HCT116 (cell line): ENCODE measurements around the gene WBP1L. TPM values are rescaled to one million over a fixed set of nuclear protein-coding genes. Genes with fewer than 3 reads are reported as not detected.

ENCODE experiments used
- ATAC-seq: fragments of 200-7000 bp; cut with Tn5 transposase; 2 replicates; pipeline ENCODE4 v1.9.1; 2020; ENCODE audit warnings: mild to moderate bottlenecking, moderate library complexity
- BruUV-seq: library from RNA; stranded (reverse); fragments of 400-500 nt; replicated peaks from 2 replicates; lab custom pipeline; 2021; lab: Mats Ljungman, UMichigan
- CTCF ChIA-PET: fragments of 300-600 bp; sonication (Branson Sonifier 250); formaldehyde crosslinking; loops from one replicate; lab custom pipeline; 2021; ENCODE audit warnings: antibody characterized with exemption; lab: Charles Lee
- POLR2A ChIA-PET: fragments of 300-600, 350-600 bp; sonication (Branson Sonifier 250); formaldehyde crosslinking; loops from one replicate; lab custom pipeline; 2021; ENCODE audit warnings: antibody characterized with exemption; lab: Charles Lee
- RAD21 ChIA-PET, 2 experiments: fragments of 300-600 bp; sonication (Branson Sonifier 250); formaldehyde crosslinking; loops; one replicate each; lab custom pipeline; 2023; ENCODE audit warnings: low total read pairs in 2 of 2; ENCODE audit not compliant: uncharacterized antibody in 2 of 2, unreplicated experiment in 2 of 2, low non-redundant PET in 1 of 2; lab: Charles Lee
- DNase-seq: peaks from one replicate; pipeline ENCODE4 v3.0.0-alpha.2; 2010; ENCODE audit warnings: low read depth, low spot score
- H2AFZ ChIP-seq: fragments of 200-600 bp; shearing (Covaris generic), sonication (generic); 2 replicates; pipeline ENCODE4 v1.6.1; 2017; ENCODE audit warnings: low read depth, mixed run types, mixed read lengths, antibody characterized with exemption, low read length; ENCODE audit not compliant: poor library complexity, severe bottlenecking
- H3K27ac ChIP-seq: 2 replicates; pipeline ENCODE4 v1.5.1; 2012; ENCODE audit warnings: low read depth, low read length
- H3K27me3 ChIP-seq: fragments of 200-600 bp; sonication (generic); 2 replicates; pipeline ENCODE4 v1.6.1; 2016; ENCODE audit warnings: mixed run types, low read length, mixed read lengths; ENCODE audit not compliant: insufficient read depth
- H3K36me3 ChIP-seq, 2 experiments: fragments of 200-500 bp in 1 of 2; fragments of 200-600 bp in 1 of 2; sonication (Bioruptor generic) in 1 of 2; sonication (generic) in 1 of 2; 2 replicates each; pipeline versions ENCODE4 v1.5.1 to v1.6.1; 2014 to 2016; ENCODE audit warnings: low read length in 2 of 2, inconsistent platforms in 1 of 2, mixed read lengths in 1 of 2, mixed run types in 1 of 2; ENCODE audit not compliant: insufficient read depth in 2 of 2, control insufficient read depth in 1 of 2
- H3K4me1 ChIP-seq, 2 experiments: fragments of 200-600 bp in 1 of 2; sonication (generic) in 1 of 2; 2 replicates each; pipeline versions ENCODE4 v1.5.1 to v1.6.1; 2012 to 2017; ENCODE audit warnings: low read length in 2 of 2, inconsistent platforms in 1 of 2, mild to moderate bottlenecking in 1 of 2, mixed read lengths in 1 of 2, mixed run types in 1 of 2, moderate library complexity in 1 of 2; ENCODE audit not compliant: insufficient read depth in 2 of 2, control insufficient read depth in 1 of 2
- H3K4me2 ChIP-seq: fragments of 200-600 bp; sonication (generic); 2 replicates; pipeline ENCODE4 v1.6.1; 2017; ENCODE audit warnings: mixed run types, low read length, mixed read lengths
- H3K4me3 ChIP-seq, 2 experiments: fragments of 200-600 bp in 1 of 2; sonication (generic) in 1 of 2; replicated peaks in 1 of 2; 2 replicates each; pipeline ENCODE4 v1.5.1; 2011 to 2016; ENCODE audit warnings: low read length in 2 of 2, control low read depth in 1 of 2, low read depth in 1 of 2, mild to moderate bottlenecking in 1 of 2, mixed read lengths in 1 of 2, mixed run types in 1 of 2
- H3K79me2 ChIP-seq: fragments of 200-600 bp; sonication (generic); 2 replicates; pipeline ENCODE4 v1.6.1; 2017; ENCODE audit warnings: mild to moderate bottlenecking, mixed run types, low read length, moderate library complexity, mixed read lengths; ENCODE audit not compliant: insufficient read depth
- H3K9ac ChIP-seq: fragments of 200-600 bp; sonication (generic); 2 replicates; pipeline ENCODE4 v1.6.1; 2016; ENCODE audit warnings: low read length, mixed read lengths
- H3K9me2 ChIP-seq: fragments of 200-600 bp; sonication (generic), shearing (Covaris generic); 2 replicates; pipeline ENCODE4 v1.6.1; 2017; ENCODE audit warnings: mixed run types, mild to moderate bottlenecking, moderate library complexity; ENCODE audit not compliant: insufficient read depth
- H3K9me3 ChIP-seq, 2 experiments: fragments of 200-500 bp in 1 of 2; fragments of 200-600 bp in 1 of 2; sonication (Bioruptor generic) in 1 of 2; sonication (generic) in 1 of 2; 2 replicates each; pipeline ENCODE4 v1.6.1; 2014 to 2017; ENCODE audit warnings: low read length in 2 of 2, mixed read lengths in 2 of 2, inconsistent platforms in 1 of 2, low read depth in 1 of 2, mild to moderate bottlenecking in 1 of 2, mixed run types in 1 of 2, moderate library complexity in 1 of 2; ENCODE audit not compliant: control insufficient read depth in 1 of 2, insufficient read depth in 1 of 2
- H4K20me1 ChIP-seq: fragments of 200-600 bp; sonication (generic), shearing (Covaris generic); 2 replicates; pipeline ENCODE4 v1.6.1; 2017; ENCODE audit warnings: mixed run types, mild to moderate bottlenecking, moderate library complexity; ENCODE audit not compliant: insufficient read depth
- CBX3 ChIP-seq: IDR thresholded peaks from 2 replicates; pipeline ENCODE4 v1.6.1; 2012; ENCODE audit warnings: low read depth
- ELF1 ChIP-seq: IDR thresholded peaks from 2 replicates; pipeline ENCODE4 v1.6.1; 2012; ENCODE audit warnings: low read depth, borderline replicate concordance
- EZH2 ChIP-seq: fragments of 200-600 bp; sonication (generic); IDR thresholded peaks from 2 replicates; pipeline ENCODE4 v1.6.1; 2017; ENCODE audit warnings: antibody characterized with exemption, mixed run types
- FOSL1 ChIP-seq: IDR thresholded peaks from 2 replicates; pipeline ENCODE4 v1.6.1; 2012; ENCODE audit warnings: low read depth
- POLR2A ChIP-seq: IDR thresholded peaks from 2 replicates; pipeline ENCODE4 v1.7.0; 2011; ENCODE audit warnings: borderline replicate concordance; ENCODE audit not compliant: insufficient read depth, insufficient read length; ENCODE audit errors: extremely low read depth
- POLR2AphosphoS5 ChIP-seq: IDR thresholded peaks from 2 replicates; pipeline ENCODE4 v1.6.1; 2011; ENCODE audit warnings: mild to moderate bottlenecking, low read depth, low read length, moderate library complexity
- TCF7L2 ChIP-seq: IDR thresholded peaks from 2 replicates; pipeline ENCODE4 v1.7.0; 2011; ENCODE audit warnings: borderline replicate concordance, inconsistent platforms; ENCODE audit not compliant: insufficient read depth, insufficient read length; ENCODE audit errors: extremely low read depth
- YY1 ChIP-seq: IDR thresholded peaks from 2 replicates; pipeline ENCODE4 v1.6.1; 2011; ENCODE audit warnings: low read length, low read depth, moderate library complexity, mild to moderate bottlenecking; ENCODE audit not compliant: insufficient replicate concordance; ENCODE audit errors: extremely low read depth
- ZNF274 ChIP-seq: fragments of 200-500 bp; sonication (Bioruptor generic); IDR thresholded peaks from 2 replicates; pipeline ENCODE4 v1.6.1; 2014; ENCODE audit warnings: mild to moderate bottlenecking, low read depth, low read length, inconsistent platforms
- intact Hi-C: fragments of 100-400 bp; cut with micrococcal nuclease; formaldehyde crosslinking; loops from 2 replicates; pipeline ENCODE4 v1.10.0; 2022
- total RNA-seq: library from RNA; stranded (reverse); gene quantifications from one replicate; pipeline ENCODE4 v1.2.1, GENCODE V29; 2021; ENCODE audit not compliant: unreplicated experiment
- TF ChIP-seq, protein P1 (sequence below), 3 experiments: fragments of 200-600 bp in 1 of 3; sonication (generic) in 1 of 3; IDR thresholded peaks in 2 of 3; conservative IDR thresholded peaks in 1 of 3; 2 replicates each; pipeline ENCODE4 v1.5.1; 2012 to 2017; ENCODE audit warnings: low read depth in 2 of 3, low read length in 2 of 3, antibody characterized with exemption in 1 of 3, borderline replicate concordance in 1 of 3, control low read depth in 1 of 3, mild to moderate bottlenecking in 1 of 3, mixed read lengths in 1 of 3, mixed run types in 1 of 3, moderate library complexity in 1 of 3; ENCODE audit not compliant: insufficient read depth in 1 of 3
- TF ChIP-seq, protein P2 (sequence below): IDR thresholded peaks from 2 replicates; pipeline ENCODE4 v1.6.1; 2012
- TF ChIP-seq, protein P3 (sequence below): IDR thresholded peaks from 2 replicates; pipeline ENCODE4 v1.6.1; 2012

Gene WBP1L
- total RNA-seq, 1 experiment from 2014 or later = 25.2 TPM

DNA sequence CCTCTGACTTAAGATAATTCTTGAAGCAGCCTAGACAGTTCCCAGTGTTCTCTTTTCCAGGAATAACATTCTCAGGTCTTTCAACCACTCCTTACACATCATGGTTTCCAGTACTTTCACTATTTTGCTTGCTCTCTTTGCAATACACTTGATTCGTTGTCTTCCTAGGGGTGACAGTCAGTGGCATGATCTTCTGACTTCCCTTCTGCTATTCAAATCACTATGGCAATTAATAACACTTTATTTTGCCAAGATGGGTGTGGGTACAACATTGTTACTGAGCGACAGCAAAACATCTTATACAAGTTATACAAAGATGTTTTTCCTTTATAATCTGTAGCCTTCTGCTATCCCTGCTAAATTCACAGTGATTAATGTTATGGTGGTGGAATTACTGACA lies 44.9 kb upstream of the WBP1L start:
- intact Hi-C loops = no loop called here
- TF ChIP-seq POLR2AphosphoS5 (no peak), FOSL1 (no peak), TCF7L2 (no peak), POLR2A (no peak), YY1 (no peak), CBX3 (no peak), ZNF274 (no peak), EZH2 (no peak), ELF1 (no peak)
- TF ChIP-seq, protein P1, sequence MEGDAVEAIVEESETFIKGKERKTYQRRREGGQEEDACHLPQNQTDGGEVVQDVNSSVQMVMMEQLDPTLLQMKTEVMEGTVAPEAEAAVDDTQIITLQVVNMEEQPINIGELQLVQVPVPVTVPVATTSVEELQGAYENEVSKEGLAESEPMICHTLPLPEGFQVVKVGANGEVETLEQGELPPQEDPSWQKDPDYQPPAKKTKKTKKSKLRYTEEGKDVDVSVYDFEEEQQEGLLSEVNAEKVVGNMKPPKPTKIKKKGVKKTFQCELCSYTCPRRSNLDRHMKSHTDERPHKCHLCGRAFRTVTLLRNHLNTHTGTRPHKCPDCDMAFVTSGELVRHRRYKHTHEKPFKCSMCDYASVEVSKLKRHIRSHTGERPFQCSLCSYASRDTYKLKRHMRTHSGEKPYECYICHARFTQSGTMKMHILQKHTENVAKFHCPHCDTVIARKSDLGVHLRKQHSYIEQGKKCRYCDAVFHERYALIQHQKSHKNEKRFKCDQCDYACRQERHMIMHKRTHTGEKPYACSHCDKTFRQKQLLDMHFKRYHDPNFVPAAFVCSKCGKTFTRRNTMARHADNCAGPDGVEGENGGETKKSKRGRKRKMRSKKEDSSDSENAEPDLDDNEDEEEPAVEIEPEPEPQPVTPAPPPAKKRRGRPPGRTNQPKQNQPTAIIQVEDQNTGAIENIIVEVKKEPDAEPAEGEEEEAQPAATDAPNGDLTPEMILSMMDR (IDR thresholded peaks at IDR 0.05 in 2 of 3, conservative IDR thresholded peaks at IDR 0.05 in 1 of 3; ENCODE audit: borderline replicate concordance in 1 of 3, insufficient read depth in 1 of 3, low read depth in 2 of 3, low read length in 2 of 3) = no peak
- TF ChIP-seq, protein P2, sequence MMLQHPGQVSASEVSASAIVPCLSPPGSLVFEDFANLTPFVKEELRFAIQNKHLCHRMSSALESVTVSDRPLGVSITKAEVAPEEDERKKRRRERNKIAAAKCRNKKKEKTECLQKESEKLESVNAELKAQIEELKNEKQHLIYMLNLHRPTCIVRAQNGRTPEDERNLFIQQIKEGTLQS = no peak
- TF ChIP-seq, protein P3, sequence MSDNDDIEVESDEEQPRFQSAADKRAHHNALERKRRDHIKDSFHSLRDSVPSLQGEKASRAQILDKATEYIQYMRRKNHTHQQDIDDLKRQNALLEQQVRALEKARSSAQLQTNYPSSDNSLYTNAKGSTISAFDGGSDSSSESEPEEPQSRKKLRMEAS = no peak
- TF ChIP-seq, all 23 proteins: peak for 0
- POLR2A ChIA-PET = interaction anchor here (0.6 kb wide), 1 partner anchor 11 kb away, joined by 3 read pairs; no protein-coding TSS in a partner anchor

More for the DNA sequence above, 44.9 kb upstream of the WBP1L start:
- no peaks in the 10 kb centered on the region for H3K79me2 ChIP-seq
- H3K36me3 ChIP-seq = peaks cover 0 to 8% of the 10 kb centered on the region in 2 experiments; a peak in 3 of 4 replicates
- no peak overlapping the region for H3K27ac ChIP-seq
- CTCF ChIA-PET = no interaction called here
- H3K9me3 ChIP-seq = no peaks in the 10 kb centered on the region
- no peaks in the 10 kb centered on the region for H3K27me3 ChIP-seq
- H2AFZ ChIP-seq = no peak overlapping the region
- H3K9me2 ChIP-seq = no peaks in the 10 kb centered on the region
- H4K20me1 ChIP-seq = no peaks in the 10 kb centered on the region
- H3K4me3 ChIP-seq = no peak overlapping the region
- TSS peak; percentile 15 for BruUV-seq
- no peaks in the 10 kb centered on the region for H3K4me1 ChIP-seq
- no peak overlapping the region for H3K4me2 ChIP-seq
- no peak for ATAC-seq
- RAD21 ChIA-PET = no interaction called here
- H3K9ac ChIP-seq = no peak overlapping the region
- DNase-seq = no peak
